HEK293T (cell line): ENCODE measurements around the gene CEND1.

Source experiments
- ARNT ChIP-seq: fragments of 450-650 bp; IDR thresholded peaks from 2 replicates; pipeline ENCODE4 v1.6.1; 2017; ENCODE audit warnings: mild to moderate bottlenecking
- CTBP1 ChIP-seq: fragments of 450-650 bp; IDR thresholded peaks from 2 replicates; pipeline ENCODE4 v1.6.1; 2016; ENCODE audit warnings: borderline replicate concordance
- FOXA1 ChIP-seq: fragments of 450-650 bp; IDR thresholded peaks from 2 replicates; pipeline ENCODE4 v1.6.1; 2016; ENCODE audit warnings: mild to moderate bottlenecking
- LEF1 ChIP-seq: fragments of 450-650 bp; IDR thresholded peaks from 2 replicates; pipeline ENCODE4 v1.6.1; 2017; ENCODE audit warnings: mild to moderate bottlenecking, borderline replicate concordance
- NFRKB ChIP-seq: fragments of 450-650 bp; IDR thresholded peaks from 2 replicates; pipeline ENCODE4 v1.6.1; 2016; ENCODE audit warnings: mild to moderate bottlenecking, moderate library complexity
- SP1 ChIP-seq: fragments of 450-650 bp; IDR thresholded peaks from 2 replicates; pipeline ENCODE4 v1.6.1; 2017
- TARDBP ChIP-seq: fragments of 450-650 bp; IDR thresholded peaks from 2 replicates; pipeline ENCODE4 v1.6.1; 2016
- ZNF384 ChIP-seq: fragments of 450-650 bp; IDR thresholded peaks from 2 replicates; pipeline ENCODE4 v1.6.1; 2016
- TF ChIP-seq, protein P1 (sequence below): fragments of 450-650 bp; IDR thresholded peaks from 2 replicates; pipeline ENCODE4 v1.6.1; 2016

DNA sequence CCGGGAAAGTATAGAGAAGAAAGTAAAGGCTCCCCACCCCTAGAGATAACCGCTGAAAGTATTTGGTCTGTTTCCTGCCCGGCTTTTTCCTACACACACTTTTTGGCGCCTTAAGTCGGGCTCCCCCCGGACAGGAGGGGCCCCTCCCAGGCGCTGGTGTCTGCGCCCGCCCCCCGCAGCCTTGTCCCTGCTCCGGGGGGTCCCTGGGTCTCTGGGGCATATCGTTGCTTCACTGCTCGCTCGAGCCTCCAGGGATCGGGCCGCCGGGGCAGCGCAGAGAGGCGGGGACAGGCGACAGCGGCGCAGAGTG lies 36.9 kb upstream of the CEND1 start:
- no peak for TF ChIP-seq LEF1
- no peak for TF ChIP-seq ZNF384
- TF ChIP-seq NFRKB: no peak
- no peak for TF ChIP-seq ARNT
- TF ChIP-seq FOXA1: no peak
- TF ChIP-seq SP1: no peak
- TF ChIP-seq TARDBP: no peak
- TF ChIP-seq, protein P1, sequence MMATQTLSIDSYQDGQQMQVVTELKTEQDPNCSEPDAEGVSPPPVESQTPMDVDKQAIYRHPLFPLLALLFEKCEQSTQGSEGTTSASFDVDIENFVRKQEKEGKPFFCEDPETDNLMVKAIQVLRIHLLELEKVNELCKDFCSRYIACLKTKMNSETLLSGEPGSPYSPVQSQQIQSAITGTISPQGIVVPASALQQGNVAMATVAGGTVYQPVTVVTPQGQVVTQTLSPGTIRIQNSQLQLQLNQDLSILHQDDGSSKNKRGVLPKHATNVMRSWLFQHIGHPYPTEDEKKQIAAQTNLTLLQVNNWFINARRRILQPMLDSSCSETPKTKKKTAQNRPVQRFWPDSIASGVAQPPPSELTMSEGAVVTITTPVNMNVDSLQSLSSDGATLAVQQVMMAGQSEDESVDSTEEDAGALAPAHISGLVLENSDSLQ: no peak
- TF ChIP-seq CTBP1: no peak
